Mammary epithelial cell (primary cell): ENCODE results near the gene SCCPDH.

Experiments
- CTCF ChIP-seq, 2 donors: IDR thresholded peaks in 1 of 2; conservative IDR thresholded peaks in 1 of 2; 2 replicates each; pipeline ENCODE4 v1.5.1; 2011 to 2012; ENCODE audit warnings: inconsistent platforms in 2 of 2, low read length in 2 of 2, mild to moderate bottlenecking in 2 of 2, control low read depth in 1 of 2, low read depth in 1 of 2; ENCODE audit not compliant: insufficient read depth in 1 of 2; ENCODE audit errors: extremely low read depth in 1 of 2
- EZH2 ChIP-seq: IDR thresholded peaks from 2 replicates; pipeline ENCODE4 v1.6.1; 2012; ENCODE audit warnings: low read length, inconsistent platforms, borderline replicate concordance

DNA sequence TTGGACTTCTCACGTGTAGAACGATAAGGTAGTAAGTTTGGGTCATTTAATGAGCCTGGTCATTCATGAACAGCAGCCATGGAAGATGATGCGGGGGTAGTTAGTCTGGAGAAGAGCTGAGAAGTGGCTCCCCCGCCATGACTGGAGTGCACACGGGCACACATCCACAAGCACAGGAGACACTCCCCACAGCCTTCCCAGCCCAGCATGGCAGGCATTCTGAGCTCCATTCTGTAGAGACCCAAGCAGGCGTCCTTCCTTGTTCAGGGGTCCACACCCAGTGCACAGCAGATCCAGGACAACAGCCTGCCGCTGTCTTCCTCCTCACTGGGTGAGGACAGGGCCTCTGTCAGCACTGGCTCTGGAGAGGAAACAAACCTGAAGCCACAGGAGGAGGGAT lies 57.0 kb downstream of the SCCPDH start:
- TF ChIP-seq EZH2, result no peak
- TF ChIP-seq CTCF (conservative IDR thresholded peaks at IDR 0.05 in 1 of 2, IDR thresholded peaks at IDR 0.05 in 1 of 2; ENCODE audit: extremely low read depth in 1 of 2, insufficient read depth in 1 of 2, low read depth in 1 of 2, low read length in 2 of 2), result no peak
